OCI-LY1 (cell line): Measurements from ENCODE around the gene ANKRD65.
"Not testable (repeated sequence)": the region's sequence is repeated elsewhere in the genome, so short reads cannot be mapped to it uniquely, and the experiment has no call there.

Experiments
- H2AFZ ChIP-seq: fragments of 200-600 bp; sonication (generic), shearing (Covaris generic); 2 replicates; pipeline ENCODE4 v1.6.0; 2014; ENCODE audit warnings: antibody characterized with exemption, mild to moderate bottlenecking, low read length
- H3F3A ChIP-seq: fragments of 200-600 bp; sonication (generic), shearing (Covaris generic); 2 replicates; pipeline ENCODE4 v1.6.0; 2014; ENCODE audit warnings: mild to moderate bottlenecking, antibody characterized with exemption, low read length, moderate library complexity; ENCODE audit not compliant: insufficient read depth
- H3K27ac ChIP-seq: fragments of 200-600 bp; sonication (generic); 2 replicates; pipeline ENCODE4 v1.5.1; 2014; ENCODE audit warnings: low read length, mixed run types, mild to moderate bottlenecking, low read depth; ENCODE audit not compliant: poor library complexity, severe bottlenecking
- H3K27me3 ChIP-seq: fragments of 200-600 bp; sonication (generic); 2 replicates; pipeline ENCODE4 v1.6.0; 2014; ENCODE audit warnings: antibody characterized with exemption, mild to moderate bottlenecking, low read length, moderate library complexity; ENCODE audit not compliant: insufficient read depth
- H3K36me3 ChIP-seq: fragments of 200-600 bp; sonication (generic); 2 replicates; pipeline ENCODE4 v1.6.1; 2014; ENCODE audit warnings: mild to moderate bottlenecking, antibody characterized with exemption, low read length, moderate library complexity, mixed read lengths; ENCODE audit not compliant: insufficient read depth
- H3K4me1 ChIP-seq: fragments of 200-600 bp; sonication (generic); 2 replicates; pipeline ENCODE4 v1.5.1; 2014; ENCODE audit warnings: mild to moderate bottlenecking, low read length, moderate library complexity; ENCODE audit not compliant: insufficient read depth, severe bottlenecking
- H3K4me2 ChIP-seq: fragments of 200-600 bp; sonication (generic), shearing (Covaris generic); 2 replicates; pipeline ENCODE4 v1.6.1; 2014; ENCODE audit warnings: low read length
- H3K4me3 ChIP-seq: fragments of 200-600 bp; sonication (generic); 2 replicates; pipeline ENCODE4 v1.5.1; 2014; ENCODE audit warnings: low read length, low read depth, mild to moderate bottlenecking, mixed read lengths; ENCODE audit not compliant: poor library complexity, severe bottlenecking
- H3K79me2 ChIP-seq: fragments of 200-600 bp; shearing (Covaris generic); 2 replicates; pipeline ENCODE4 v1.6.1; 2016; ENCODE audit warnings: mixed run types, low read length, mixed read lengths; ENCODE audit not compliant: insufficient read depth
- H3K9ac ChIP-seq: fragments of 200-600 bp; sonication (generic), shearing (Covaris generic); 2 replicates; pipeline ENCODE4 v1.6.1; 2014; ENCODE audit warnings: mild to moderate bottlenecking, low read length, mixed read lengths
- H3K9me2 ChIP-seq: fragments of 200-600 bp; sonication (generic), shearing (Covaris generic); 2 replicates; pipeline ENCODE4 v1.6.1; 2014; ENCODE audit warnings: low read depth, mild to moderate bottlenecking, low read length, mixed read lengths
- H3K9me3 ChIP-seq: fragments of 200-600 bp; shearing (Covaris generic); 2 replicates; pipeline ENCODE4 v1.6.1; 2014; ENCODE audit warnings: low read length, mixed read lengths
- H4K20me1 ChIP-seq: fragments of 200-600 bp; sonication (generic), shearing (Covaris generic); 2 replicates; pipeline ENCODE4 v1.6.0; 2016; ENCODE audit warnings: mild to moderate bottlenecking, low read length; ENCODE audit not compliant: insufficient read depth
- EZH2 ChIP-seq: fragments of 200-600 bp; sonication (generic), shearing (Covaris generic); IDR thresholded peaks from 2 replicates; pipeline ENCODE4 v1.8.0; 2017; ENCODE audit warnings: borderline replicate concordance, mixed run types, mild to moderate bottlenecking, antibody characterized with exemption, low read length, moderate library complexity, mixed read lengths
- TF ChIP-seq, protein P1 (sequence below): fragments of 200-600 bp; sonication (generic), shearing (Covaris generic); IDR thresholded peaks from 2 replicates; pipeline ENCODE4 v1.5.1; 2017; ENCODE audit warnings: mild to moderate bottlenecking, antibody characterized with exemption, low read length, moderate library complexity, mixed read lengths

The ANKRD65 gene

DNA sequence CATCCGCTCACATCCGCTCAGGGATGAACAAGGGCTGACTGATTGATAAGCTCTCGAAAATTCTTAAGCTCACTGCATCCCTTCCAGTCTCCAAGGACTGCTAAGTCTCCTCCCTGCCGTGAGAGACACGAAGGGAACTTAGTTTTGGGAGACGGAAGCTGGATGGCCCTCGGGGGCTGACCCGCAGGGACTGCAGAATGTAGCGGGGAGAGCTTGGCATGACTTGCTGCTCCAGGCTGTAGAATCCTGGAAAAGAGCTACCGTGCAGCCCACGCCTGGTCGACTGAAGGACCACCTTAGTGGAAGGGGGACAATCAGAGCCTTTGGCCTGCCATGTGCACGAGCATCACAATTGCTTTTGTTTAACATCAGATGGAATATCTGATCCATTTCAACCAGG lies 5.3 kb downstream of the ANKRD65 start:
- no peak overlapping the region for H3K9ac ChIP-seq
- no peaks in the 10 kb centered on the region for H3K79me2 ChIP-seq
- H3K4me3 ChIP-seq: no peak overlapping the region
- peaks cover 9% of the 10 kb centered on the region; the same call in 1 of the 2 replicates for H3K9me3 ChIP-seq
- H2AFZ ChIP-seq: no peak overlapping the region
- H3K27ac ChIP-seq: no peak overlapping the region
- no peak for TF ChIP-seq EZH2
- TF ChIP-seq, protein P1, sequence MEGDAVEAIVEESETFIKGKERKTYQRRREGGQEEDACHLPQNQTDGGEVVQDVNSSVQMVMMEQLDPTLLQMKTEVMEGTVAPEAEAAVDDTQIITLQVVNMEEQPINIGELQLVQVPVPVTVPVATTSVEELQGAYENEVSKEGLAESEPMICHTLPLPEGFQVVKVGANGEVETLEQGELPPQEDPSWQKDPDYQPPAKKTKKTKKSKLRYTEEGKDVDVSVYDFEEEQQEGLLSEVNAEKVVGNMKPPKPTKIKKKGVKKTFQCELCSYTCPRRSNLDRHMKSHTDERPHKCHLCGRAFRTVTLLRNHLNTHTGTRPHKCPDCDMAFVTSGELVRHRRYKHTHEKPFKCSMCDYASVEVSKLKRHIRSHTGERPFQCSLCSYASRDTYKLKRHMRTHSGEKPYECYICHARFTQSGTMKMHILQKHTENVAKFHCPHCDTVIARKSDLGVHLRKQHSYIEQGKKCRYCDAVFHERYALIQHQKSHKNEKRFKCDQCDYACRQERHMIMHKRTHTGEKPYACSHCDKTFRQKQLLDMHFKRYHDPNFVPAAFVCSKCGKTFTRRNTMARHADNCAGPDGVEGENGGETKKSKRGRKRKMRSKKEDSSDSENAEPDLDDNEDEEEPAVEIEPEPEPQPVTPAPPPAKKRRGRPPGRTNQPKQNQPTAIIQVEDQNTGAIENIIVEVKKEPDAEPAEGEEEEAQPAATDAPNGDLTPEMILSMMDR: no peak
- H3K4me1 ChIP-seq: no peaks in the 10 kb centered on the region
- no peaks in the 10 kb centered on the region for H4K20me1 ChIP-seq
- no peaks in the 10 kb centered on the region for H3F3A ChIP-seq
- no peak overlapping the region for H3K4me2 ChIP-seq
- H3K27me3 ChIP-seq: no peaks in the 10 kb centered on the region; the same call in 1 of the 2 replicates
- no peaks in the 10 kb centered on the region for H3K9me2 ChIP-seq
- H3K36me3 ChIP-seq: no peaks in the 10 kb centered on the region; the same call in 1 of the 2 replicates

DNA sequence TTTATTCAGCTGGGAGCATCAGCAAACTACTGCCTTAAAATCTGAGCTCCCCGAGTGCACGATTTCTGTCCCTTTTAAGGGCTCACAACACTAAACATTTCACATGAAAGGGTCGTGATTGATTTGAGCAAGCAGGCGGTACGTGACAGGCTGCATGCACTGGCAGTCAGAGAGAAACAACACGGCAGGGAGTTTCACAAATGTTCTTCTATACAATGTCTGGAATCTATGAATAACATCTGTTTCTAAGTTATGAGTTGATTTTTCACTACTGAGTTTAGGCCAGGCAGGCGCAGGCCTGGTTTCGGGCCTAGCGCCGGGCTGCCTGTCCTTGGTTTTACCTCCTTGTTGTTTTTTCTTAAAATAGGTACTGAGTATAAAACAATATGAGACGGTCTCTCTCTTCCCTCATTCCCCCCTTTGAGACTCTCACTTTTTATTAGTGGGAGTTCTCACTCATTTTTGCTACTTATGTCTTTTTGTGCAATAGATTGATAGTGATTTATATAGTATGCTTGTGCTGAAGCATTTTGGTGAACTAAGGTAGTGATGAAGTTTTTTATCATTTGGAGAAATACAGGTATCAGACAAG lies 8.7 kb downstream of the ANKRD65 start:
- H3K27me3 ChIP-seq, H2AFZ ChIP-seq, H3K9ac ChIP-seq, H3K27ac ChIP-seq, H3K4me3 ChIP-seq, H3K9me2 ChIP-seq, H3K4me1 ChIP-seq, H3K9me3 ChIP-seq, H4K20me1 ChIP-seq, H3F3A ChIP-seq, H3K4me2 ChIP-seq: not testable (repeated sequence)
- Histone ChIP-seq H3K79me2 (peaks cover 10% of the 10 kb centered on the region), H3K36me3 (peaks cover 14% of the 10 kb centered on the region)

DNA sequence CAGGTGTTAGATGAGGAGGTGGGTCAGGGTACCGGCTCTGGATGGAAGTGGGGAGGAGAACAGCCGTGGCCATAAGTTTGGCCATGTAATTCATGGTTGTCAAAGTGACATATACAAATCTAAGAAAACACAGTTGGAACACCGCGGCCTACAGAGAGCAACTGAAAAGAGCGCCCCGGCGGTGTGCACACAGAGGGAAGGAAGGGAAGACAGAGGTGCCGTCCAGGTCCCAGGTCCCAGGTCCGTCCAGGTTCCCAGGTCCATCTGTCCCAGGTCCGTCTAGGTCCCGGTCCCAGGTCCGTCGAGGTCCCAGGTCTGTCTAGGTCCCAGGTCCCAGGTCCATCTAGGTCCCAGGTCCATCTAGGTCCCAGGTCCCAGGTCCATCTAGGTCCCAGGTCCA lies 9.4 kb downstream of the ANKRD65 start:
- Histone ChIP-seq H3K27ac (no peak overlapping the region), H3K9ac (no peak overlapping the region), H3K9me2 (no peaks in the 10 kb centered on the region), H3F3A (no peaks in the 10 kb centered on the region), H3K4me3 (no peak overlapping the region), H3K27me3 (no peaks in the 10 kb centered on the region; the same call in 1 of the 2 replicates), H4K20me1 (no peaks in the 10 kb centered on the region), H3K4me2 (no peak overlapping the region), H2AFZ (no peak overlapping the region), H3K36me3 (peaks cover 15% of the 10 kb centered on the region), H3K4me1 (peaks cover 9% of the 10 kb centered on the region), H3K9me3 (peaks cover 9% of the 10 kb centered on the region; the same call in 1 of the 2 replicates), H3K79me2 (peaks cover 14% of the 10 kb centered on the region)
- TF ChIP-seq, protein P1: no peak
- no peak for TF ChIP-seq EZH2

DNA sequence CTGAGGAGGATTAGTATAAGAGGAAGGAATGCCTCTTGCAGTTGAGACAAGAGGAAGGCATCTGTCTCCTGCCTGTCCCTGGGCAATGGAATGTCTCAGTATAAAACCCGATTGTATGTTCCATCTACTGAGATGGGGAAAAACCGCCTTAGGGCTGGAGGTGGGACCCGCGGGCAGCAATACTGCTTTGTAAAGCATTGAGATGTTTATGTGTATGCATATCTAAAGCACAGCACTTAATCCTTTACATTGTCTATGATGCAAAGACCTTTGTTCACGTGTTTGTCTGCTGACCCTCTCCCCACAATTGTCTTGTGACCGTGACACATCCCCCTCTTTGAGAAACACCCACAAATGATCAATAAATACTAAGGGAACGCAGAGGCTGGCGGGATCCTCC lies 10.8 kb downstream of the ANKRD65 start:
- H3K4me3 ChIP-seq, H2AFZ ChIP-seq, H3K9me3 ChIP-seq, H3K27me3 ChIP-seq, H4K20me1 ChIP-seq, H3F3A ChIP-seq, H3K27ac ChIP-seq, H3K9me2 ChIP-seq, H3K4me2 ChIP-seq, H3K9ac ChIP-seq: not testable (repeated sequence)
- H3K79me2 ChIP-seq: peaks cover 27% of the 10 kb centered on the region
- peaks cover 28% of the 10 kb centered on the region for H3K36me3 ChIP-seq
- peaks cover 21% of the 10 kb centered on the region for H3K4me1 ChIP-seq
